HG03175 (cell line): Measurements from ENCODE around the gene OR4D2.
"Not testable (repeated sequence)": the region's sequence is repeated elsewhere in the genome, so short reads cannot be mapped to it uniquely, and the experiment has no call there.

Experiments
- ATAC-seq: cut with Tn5 transposase; IDR thresholded peaks from one replicate; pipeline ENCODE4 v1.9.1; 2021; ENCODE audit warnings: mild to moderate bottlenecking, moderate library complexity; ENCODE audit not compliant: unreplicated experiment

Gene OR4D2

GRCh38 chr17:58166682-58167081 lies at the start of gene OR4D2:
Gene OR4D2, plus strand, starts transcription at chr17:58166982. Its CDS starts 2,674 bp downstream, at chr17:58169656.
- ATAC-seq = no peak

GRCh38 chr17:58117382-58117781 lies 49.4 kb upstream of the OR4D2 start:
- ATAC-seq = no peak

DNA sequence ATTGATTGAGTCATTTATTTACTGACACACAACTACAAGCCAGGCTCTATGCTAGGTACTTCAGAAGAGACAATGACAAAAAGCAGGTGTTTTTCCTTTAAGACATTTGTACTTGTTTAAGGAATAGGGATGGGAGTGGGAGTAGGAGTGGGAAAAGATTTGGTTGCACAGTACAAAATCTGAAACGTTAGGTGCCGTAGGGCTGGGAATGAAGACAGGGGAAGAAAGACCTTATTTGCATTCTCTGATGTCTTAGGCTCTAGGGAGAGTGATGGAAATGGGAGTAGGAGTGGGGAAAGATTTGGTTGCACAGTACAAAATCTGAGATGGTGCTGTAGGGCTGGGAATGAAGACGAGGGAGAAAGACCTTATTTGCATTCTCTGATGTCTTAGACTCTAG lies 47.3 kb upstream of the OR4D2 start:
- ATAC-seq = no peak

- ATAC-seq = no peak
These were observed 46.5 kb upstream of the OR4D2 start for GRCh38 chr17:58120195-58120822.

DNA sequence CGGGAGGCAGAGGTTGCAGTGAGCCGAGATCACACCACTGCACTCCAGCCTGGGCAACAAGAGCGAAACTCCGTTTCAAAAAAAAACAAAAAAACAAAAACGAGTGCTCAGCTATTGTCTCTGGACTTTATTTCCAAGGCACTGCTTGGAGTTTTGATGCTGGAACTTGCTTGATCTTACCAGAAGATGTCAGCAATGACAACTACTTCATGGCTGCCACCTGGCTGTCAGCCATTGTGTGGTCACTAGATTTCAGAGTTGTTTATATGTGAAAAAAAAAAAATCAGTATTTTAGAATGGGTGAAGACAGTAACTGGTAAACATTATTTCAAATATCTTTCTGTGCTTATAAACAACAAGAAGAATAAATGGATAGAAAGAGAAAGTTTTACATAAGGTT lies 44.9 kb upstream of the OR4D2 start:
- ATAC-seq = no peak

DNA sequence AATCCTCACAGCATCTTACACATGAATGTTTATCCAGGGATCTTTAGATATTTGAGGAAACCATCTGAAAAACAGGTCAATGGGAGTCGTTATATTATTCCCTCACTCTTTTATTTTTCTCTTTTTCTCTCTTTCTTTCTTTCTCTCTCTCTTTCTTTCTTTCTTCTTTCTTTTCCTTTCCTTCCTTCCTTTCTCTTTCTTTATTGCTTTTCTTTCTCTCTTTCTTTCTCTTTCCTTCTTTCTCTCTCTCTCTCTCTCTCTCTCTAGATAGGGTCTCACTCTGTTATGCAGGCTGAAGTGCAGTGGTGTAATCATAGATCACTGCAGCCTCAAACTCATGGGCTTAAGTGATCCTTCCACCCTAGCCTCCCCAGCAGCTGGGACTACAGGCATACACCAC lies 38.9 kb upstream of the OR4D2 start:
- ATAC-seq = no peak

DNA sequence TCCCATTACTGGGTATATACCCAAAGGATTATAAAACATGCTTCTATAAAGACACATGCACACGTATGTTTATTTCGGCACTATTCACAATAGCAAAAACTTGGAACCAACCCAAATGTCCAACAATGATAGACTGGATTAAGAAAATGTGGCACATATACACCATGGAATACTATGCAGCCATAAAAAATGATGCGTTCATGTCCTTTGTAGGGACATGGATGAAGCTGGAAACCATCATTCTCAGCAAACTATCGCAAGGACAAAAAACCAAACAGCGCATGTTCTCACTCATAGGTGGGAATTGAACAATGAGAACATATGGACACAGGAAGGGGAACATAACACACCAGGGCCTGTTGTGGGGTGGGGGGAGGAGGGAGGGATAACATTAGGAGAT lies 34.1 kb upstream of the OR4D2 start:
- not testable (repeated sequence) for ATAC-seq

DNA sequence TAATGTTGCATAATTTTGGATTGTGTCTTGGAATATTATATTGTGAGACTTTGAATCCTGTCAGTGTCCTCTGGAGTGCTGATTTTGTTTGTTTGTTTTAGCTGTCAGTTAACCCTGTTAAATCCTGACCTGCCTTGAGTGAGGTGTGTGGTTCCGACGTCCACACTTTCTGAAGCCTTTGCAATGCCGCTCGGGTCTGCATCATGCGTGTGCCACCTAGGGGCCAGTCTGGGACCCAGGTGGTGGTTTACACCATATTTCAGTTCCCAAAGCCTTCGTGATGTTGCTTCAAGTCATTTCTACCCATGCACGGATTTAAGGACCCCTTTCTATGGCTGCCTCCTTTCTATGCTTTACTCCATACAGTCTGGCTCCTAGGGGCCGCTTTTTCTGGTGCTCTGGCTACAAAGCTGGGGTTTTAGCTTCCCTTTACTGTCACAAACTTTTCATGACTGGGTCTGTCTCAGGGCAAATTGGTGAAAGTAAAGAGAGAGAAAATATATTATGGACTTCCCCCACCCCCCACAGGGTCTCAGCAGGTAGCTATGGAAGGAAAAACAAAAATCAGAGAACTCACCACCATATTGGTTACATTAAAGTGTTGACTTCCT lies 30.0 kb upstream of the OR4D2 start:
- no peak for ATAC-seq

GRCh38 chr17:58141505-58141904 lies 25.3 kb upstream of the OR4D2 start:
- ATAC-seq = no peak

DNA sequence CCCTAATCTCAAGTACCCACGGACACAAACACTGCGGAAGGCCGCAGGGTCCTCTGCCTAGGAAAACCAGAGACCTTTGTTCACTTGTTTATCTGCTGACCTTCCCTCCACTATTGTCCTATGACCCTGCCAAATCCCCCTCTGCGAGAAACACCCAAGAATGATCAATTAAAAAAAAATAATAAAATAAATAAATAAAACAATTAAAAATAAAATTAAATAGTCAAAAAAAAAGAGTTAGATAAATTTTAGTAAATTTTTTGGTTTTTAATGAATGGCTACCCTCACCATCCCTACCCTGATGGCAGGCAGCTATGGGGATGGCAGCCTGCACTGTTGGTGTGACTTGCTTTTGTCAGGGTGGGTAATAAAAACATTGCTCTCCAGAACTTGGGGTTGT lies 23.4 kb upstream of the OR4D2 start:
- ATAC-seq = not testable (repeated sequence)

- no peak for ATAC-seq
These were observed 22.0 kb upstream of the OR4D2 start for GRCh38 chr17:58144801-58145200.

DNA sequence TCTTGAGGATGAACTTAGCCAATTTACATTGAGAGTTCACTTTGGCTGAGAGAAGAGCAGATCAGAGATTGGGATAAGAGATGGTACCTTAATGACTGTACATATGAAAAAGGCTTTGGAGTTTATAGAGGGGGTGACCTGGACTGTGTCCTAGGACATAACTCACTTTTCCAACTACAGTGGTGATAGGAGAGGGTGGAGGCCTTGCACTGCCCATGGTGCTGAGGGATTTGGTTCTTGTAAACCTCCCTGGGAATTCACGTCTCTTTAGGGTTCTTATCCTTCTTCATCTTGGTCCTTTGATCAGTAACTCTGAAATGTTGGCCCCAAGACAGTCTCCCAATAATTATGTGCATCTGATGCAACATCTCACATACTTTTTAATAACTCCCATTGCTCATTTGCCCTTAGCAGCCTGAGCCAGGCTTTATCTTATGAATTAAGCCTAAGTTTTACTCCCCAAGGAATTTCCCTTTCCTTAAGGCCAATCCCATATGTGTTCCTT lies 18.8 kb upstream of the OR4D2 start, which contains the start of gene OR4D1:
Gene OR4D1, plus strand, starts transcription at position 455 of the 505 bp plus-strand sequence. CDS start 6,770 bp downstream, outside the sequence.
- ATAC-seq = no peak

- ATAC-seq = no peak
These were observed 18.2 kb upstream of the OR4D2 start for GRCh38 chr17:58148609-58149008.

GRCh38 chr17:58150394-58150793 lies 16.4 kb upstream of the OR4D2 start:
- ATAC-seq = no peak

DNA sequence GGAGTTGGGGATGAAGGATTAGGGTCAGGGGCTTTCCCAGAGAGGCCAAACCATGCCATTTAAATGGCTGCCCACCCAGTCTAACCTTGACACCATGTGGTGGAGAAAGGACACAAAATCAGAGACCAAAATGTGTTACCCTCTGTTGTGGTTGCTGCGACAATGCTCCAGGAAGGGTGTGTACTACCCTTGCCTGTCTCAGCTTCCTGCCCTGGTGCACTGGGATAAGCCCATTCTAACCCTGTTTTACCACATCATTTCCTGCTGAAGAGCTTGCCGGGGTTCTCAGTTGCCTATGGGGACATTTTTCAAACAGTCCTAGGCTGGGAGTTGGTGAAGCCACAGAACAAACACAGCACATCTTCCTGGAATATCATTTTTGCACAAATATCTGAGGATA lies 13.7 kb upstream of the OR4D2 start:
- no peak for ATAC-seq

DNA sequence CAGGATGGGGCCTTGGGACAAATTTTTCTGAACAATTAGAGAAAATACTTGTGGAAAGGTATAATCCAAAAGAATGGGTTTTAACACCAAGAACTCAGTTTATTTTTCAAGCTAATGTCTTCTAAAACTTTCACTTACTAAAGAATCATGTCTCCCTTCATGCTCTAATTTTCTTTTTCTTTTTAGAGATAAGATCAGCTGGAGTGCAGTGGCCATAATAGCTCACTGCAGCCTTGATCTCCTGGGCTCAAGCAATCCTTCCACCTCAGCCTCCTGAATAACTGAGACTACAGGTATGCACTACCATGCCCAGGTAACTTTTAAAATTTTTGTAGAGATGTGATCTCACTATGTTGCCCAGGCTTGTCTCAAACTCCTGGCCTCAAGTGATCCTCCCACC lies 13.1 kb upstream of the OR4D2 start:
- ATAC-seq = no peak

DNA sequence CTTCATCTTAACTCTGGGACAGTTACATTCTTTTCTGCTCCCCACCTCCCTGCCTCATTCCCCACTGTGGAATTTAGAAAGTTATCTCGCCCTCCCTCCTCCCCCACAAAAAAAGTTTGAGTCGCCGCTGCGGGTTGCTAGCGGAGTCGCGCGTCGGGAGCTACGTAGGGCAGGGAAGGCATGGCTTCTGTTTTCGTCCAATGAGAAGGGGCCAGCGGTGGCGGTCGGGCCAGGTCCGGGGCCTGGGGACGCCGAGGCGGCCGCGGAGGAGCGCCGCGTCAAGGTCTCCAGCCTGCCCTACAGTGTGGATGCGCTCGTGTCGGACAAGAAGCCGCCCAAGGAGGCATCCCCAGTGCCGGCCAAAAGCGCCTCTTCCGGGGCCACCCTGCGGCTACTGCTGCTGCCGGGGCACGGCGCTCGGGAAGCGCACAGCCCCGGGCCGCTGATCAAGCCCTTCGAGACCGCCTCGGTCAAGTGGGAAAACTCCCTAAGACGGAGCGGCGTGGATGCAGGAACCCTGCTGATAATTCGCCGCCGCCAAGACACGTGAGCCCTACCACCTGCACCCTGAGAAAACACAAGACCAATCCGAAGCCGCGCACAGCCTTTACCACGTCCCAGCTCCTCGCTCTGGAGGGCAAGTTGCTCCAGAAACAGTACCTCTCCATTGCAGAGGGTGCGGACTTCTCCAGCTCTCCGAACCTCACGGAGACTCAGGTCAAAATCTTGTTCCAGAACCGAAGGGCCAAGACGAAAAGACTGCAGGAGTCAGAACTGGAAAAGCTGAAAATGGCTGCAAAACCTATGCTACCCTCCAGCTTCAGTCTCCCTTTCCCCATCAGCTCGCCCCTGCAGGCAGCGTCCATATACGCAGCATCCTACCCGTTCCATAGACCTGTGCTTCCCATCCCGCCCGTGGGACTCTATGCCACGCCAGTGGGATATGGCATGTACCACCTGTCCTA lies 9.7 kb upstream of the OR4D2 start:
- no peak for ATAC-seq

DNA sequence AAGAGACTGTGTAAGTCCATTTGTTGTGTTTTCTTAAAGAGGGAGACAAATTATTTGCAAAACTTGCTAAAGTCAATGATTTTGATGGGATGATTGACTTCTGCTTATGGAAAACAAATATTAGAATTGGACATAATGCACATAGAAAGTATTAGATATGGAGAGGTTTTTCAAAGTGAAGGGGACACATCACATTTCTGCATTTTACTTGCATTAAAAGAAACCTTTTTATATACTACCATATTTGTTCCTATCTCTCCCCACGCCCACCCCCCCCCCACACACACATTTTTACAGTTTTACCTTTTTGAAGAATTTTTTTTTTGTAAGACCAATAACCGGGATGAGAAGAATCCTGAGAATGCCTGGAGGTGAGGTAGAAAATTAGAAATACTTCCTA lies 8.6 kb upstream of the OR4D2 start:
- no peak for ATAC-seq

DNA sequence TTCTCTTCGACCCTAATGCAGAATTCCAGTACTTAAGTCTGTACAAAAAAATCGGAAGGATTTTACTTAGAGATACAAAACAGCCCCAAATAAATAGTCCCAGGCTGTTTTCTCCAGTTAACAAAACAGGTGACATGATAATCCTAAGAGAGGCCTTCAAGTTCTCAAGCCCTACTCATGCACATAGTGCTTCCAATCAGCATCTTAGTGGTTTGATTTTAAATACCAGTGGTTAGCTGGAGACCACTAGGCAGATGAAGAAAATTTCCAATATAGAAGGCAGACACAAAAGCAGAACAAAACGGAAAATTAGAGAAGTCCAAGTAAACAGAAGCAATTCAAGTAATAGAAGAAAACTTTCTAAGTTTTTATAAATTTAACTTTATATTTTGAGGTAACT lies 5.2 kb upstream of the OR4D2 start:
- no peak for ATAC-seq

GRCh38 chr17:58165981-58166380 lies 801 bp upstream of the OR4D2 start:
- ATAC-seq = no peak

DNA sequence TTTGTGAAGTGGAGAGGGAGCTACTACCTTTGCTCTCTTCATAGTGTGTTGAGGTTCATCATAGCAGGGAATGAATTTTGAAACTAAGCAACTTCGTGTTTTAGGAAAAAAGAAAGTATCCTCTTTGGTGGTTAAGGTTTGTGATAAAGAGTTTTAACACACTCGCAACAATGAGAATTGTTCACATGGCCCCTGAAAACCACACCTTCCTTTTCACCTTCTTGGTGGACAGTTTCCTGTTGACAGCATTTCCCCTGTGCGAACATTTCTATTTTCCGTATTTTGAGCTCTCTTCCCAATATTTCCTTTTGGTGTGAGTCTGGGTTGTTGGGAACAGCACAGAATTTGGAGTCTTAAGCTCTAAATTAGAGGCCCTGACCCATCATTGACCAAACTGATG lies 3.8 kb downstream of the OR4D2 start:
- no peak for ATAC-seq
